ENCODE results near the gene TNPO3.

The TNPO3 gene

GRCh38 chr7:129010075-129010474 lies 44.8 kb downstream of the TNPO3 start:
- TF ChIP-seq, protein P1, sequence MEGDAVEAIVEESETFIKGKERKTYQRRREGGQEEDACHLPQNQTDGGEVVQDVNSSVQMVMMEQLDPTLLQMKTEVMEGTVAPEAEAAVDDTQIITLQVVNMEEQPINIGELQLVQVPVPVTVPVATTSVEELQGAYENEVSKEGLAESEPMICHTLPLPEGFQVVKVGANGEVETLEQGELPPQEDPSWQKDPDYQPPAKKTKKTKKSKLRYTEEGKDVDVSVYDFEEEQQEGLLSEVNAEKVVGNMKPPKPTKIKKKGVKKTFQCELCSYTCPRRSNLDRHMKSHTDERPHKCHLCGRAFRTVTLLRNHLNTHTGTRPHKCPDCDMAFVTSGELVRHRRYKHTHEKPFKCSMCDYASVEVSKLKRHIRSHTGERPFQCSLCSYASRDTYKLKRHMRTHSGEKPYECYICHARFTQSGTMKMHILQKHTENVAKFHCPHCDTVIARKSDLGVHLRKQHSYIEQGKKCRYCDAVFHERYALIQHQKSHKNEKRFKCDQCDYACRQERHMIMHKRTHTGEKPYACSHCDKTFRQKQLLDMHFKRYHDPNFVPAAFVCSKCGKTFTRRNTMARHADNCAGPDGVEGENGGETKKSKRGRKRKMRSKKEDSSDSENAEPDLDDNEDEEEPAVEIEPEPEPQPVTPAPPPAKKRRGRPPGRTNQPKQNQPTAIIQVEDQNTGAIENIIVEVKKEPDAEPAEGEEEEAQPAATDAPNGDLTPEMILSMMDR (IDR thresholded peaks at IDR 0.05; ENCODE audit: low read depth, low read length, missing control alignments) = no peak
- DNase-seq (ENCODE audit: extremely low read depth, low read depth) = no peak
- H3K4me3 ChIP-seq (replicated peaks; ENCODE audit: low read depth, low read length) = no peak overlapping the region

GRCh38 chr7:129009437-129009836 lies 45.5 kb downstream of the TNPO3 start:
- TF ChIP-seq, protein P1 (IDR thresholded peaks at IDR 0.05; ENCODE audit: low read depth, low read length, missing control alignments) = no peak
- DNase-seq (ENCODE audit: extremely low read depth, low read depth) = no peak

DNA sequence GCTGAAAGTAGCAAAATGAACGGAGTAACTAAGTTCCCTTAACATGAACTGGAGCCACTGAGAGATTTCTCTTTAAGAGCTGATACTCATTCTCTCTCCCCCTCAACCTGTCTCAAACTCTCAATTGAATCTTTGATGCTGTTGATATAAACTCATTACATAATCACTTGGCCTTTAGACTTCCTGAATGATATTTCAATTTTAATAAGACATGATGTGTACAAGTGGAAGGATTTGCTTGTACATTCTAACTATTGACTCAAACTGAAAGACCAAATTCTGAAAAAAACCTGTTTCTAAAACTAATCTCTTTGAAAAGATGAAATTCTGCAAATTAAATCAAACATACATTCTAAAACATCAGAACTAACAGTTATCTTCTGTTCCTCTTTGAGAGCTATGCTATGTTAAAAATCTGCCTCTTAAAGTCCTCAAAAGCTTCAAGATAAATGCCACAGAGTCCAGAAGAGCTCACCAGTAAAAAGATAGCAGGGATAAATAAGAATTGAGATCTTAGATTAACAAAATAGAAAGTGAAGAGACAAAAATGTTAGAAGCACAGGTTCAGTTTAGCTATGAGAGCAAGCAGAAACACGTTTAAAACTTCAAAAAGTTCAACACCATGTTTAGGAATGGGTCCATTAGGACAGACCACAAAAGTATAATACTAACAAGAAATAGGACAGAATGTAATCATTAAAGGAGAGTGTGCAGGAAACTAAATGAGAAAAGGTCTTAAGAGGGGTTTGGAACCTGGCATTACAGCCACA lies 46.1 kb downstream of the TNPO3 start:
- TF ChIP-seq, protein P1 (IDR thresholded peaks at IDR 0.05; ENCODE audit: low read depth, low read length, missing control alignments) = no peak
- DNase-seq (ENCODE audit: extremely low read depth, low read depth) = no peak
- no peak overlapping the region for H3K4me3 ChIP-seq (replicated peaks; ENCODE audit: low read depth, low read length)

More at GRCh38 chr7:129009437-129009836, 45.5 kb downstream of the TNPO3 start:
- no peak overlapping the region for H3K4me3 ChIP-seq (replicated peaks; ENCODE audit: low read depth, low read length)

DNA sequence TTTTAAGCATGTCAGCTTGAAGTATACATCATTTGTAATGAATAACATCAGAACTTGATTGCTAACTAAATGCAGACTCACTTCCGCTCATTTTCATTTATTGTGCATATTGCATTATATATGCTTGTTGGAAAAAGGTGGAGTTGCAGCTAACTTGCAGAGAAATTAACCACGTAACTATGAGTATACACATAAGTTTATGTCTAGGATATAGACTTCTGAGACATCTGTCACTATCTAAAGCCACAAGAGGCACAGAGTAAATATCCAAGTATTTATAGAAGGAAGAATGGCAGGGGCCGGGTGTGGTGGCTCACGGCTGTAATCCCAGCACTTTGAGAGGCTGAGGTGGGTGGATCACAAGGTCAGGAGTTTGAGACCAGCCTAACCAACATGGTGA lies 47.3 kb downstream of the TNPO3 start:
- TF ChIP-seq, protein P1 (IDR thresholded peaks at IDR 0.05; ENCODE audit: low read depth, low read length, missing control alignments) = no peak
- no peak for DNase-seq (ENCODE audit: extremely low read depth, low read depth)
- H3K4me3 ChIP-seq (replicated peaks; ENCODE audit: low read depth, low read length) = no peak overlapping the region

- no peak for DNase-seq (ENCODE audit: extremely low read depth, low read depth)
- TF ChIP-seq, protein P1 (IDR thresholded peaks at IDR 0.05; ENCODE audit: low read depth, low read length, missing control alignments) = no peak
- H3K4me3 ChIP-seq (replicated peaks; ENCODE audit: low read depth, low read length) = no peak overlapping the region
Measured at GRCh38 chr7:129006636-129007414, 48.1 kb downstream of the TNPO3 start.

DNA sequence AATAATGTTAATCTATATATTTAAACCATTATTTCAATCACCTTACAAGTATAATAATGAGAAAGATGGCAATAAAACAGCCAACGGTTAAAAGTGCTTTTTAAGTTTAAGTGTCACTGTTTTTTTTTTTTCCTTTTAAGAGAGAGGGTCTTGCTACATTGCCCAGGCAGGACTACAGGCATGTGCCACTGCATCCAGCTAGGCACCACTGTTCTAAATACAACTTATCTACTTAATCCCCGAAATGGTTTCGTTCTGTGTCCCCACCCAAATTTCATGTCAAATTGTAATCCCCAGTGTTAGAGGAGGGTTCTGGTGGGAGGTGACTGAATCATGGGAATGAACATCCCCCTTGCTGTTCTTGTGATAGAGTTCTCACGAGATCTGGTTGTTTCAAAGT lies 49.7 kb downstream of the TNPO3 start:
- TF ChIP-seq, protein P1 (IDR thresholded peaks at IDR 0.05; ENCODE audit: low read depth, low read length, missing control alignments) = no peak
- no peak for DNase-seq (ENCODE audit: extremely low read depth, low read depth)
- no peak overlapping the region for H3K4me3 ChIP-seq (replicated peaks; ENCODE audit: low read depth, low read length)
